SK-N-SH (cell line): ENCODE measurements around the gene NHS. TPM values are rescaled to one million over a fixed set of nuclear protein-coding genes. Genes with fewer than 3 reads are reported as not detected.
A peak's percentile ranks its signal among the peaks of the same experiment; 100 is the strongest.

ENCODE experiments used
- CTCF ChIA-PET: fragments of 300-600, 350-600 bp; formaldehyde crosslinking; extraction: SDS; loops from one replicate; lab custom pipeline; 2021; lab: Yijun Ruan, JAX
- POLR2A ChIA-PET: fragments of 350-600 bp; sonication (Branson Sonifier 250); formaldehyde crosslinking; extraction: SDS; loops from one replicate; lab custom pipeline; 2020; ENCODE audit warnings: antibody characterized with exemption, inconsistent platforms; lab: Yijun Ruan, JAX
- DNase-seq: peaks from one replicate; pipeline ENCODE4 v3.0.0; 2012
- H2AFZ ChIP-seq: fragments of 200-600 bp; sonication (generic); 2 replicates; pipeline ENCODE4 v1.8.1; 2016; ENCODE audit warnings: antibody characterized with exemption, mild to moderate bottlenecking, low read depth
- H3F3A ChIP-seq: fragments of 200-600 bp; sonication (generic); replicated peaks from 2 replicates; pipeline ENCODE3; 2016; ENCODE audit warnings: antibody characterized with exemption, mild to moderate bottlenecking; ENCODE audit not compliant: insufficient read depth
- H3K27ac ChIP-seq, 2 experiments: fragments of 200-500 bp in 1 of 2; fragments of 200-600 bp in 1 of 2; sonication (Bioruptor generic) in 1 of 2; sonication (generic), shearing (Covaris generic) in 1 of 2; 2 replicates each; pipeline versions ENCODE4 v1.5.1 to v1.6.1; 2014 to 2016; ENCODE audit warnings: low read depth in 2 of 2, inconsistent platforms in 1 of 2, low read length in 1 of 2, mild to moderate bottlenecking in 1 of 2, mixed read lengths in 1 of 2
- H3K27me3 ChIP-seq: fragments of 200-600 bp; sonication (generic), shearing (Covaris generic); 2 replicates; pipeline ENCODE4 v1.6.1; 2016; ENCODE audit warnings: mixed run types; ENCODE audit not compliant: insufficient read depth
- H3K36me3 ChIP-seq, 2 experiments: fragments of 200-500 bp in 1 of 2; fragments of 200-600 bp in 1 of 2; sonication (Bioruptor generic) in 1 of 2; sonication (generic) in 1 of 2; replicated peaks in 1 of 2; 2 replicates each; pipeline versions ENCODE3 to v1.5.1; 2014 to 2016; ENCODE audit warnings: low read length in 1 of 2, mild to moderate bottlenecking in 1 of 2; ENCODE audit not compliant: insufficient read depth in 2 of 2, control insufficient read depth in 1 of 2
- H3K4me1 ChIP-seq, 2 experiments: fragments of 200-500 bp in 1 of 2; fragments of 200-600 bp in 1 of 2; sonication (Bioruptor generic) in 1 of 2; sonication (generic), shearing (Covaris generic) in 1 of 2; 2 replicates each; pipeline versions ENCODE4 v1.5.1 to v1.6.1; 2014 to 2016; ENCODE audit warnings: low read depth in 1 of 2, low read length in 1 of 2, mixed run types in 1 of 2; ENCODE audit not compliant: insufficient read depth in 2 of 2, control insufficient read depth in 1 of 2
- H3K4me2 ChIP-seq: fragments of 200-600 bp; sonication (generic), shearing (Covaris generic); 2 replicates; pipeline ENCODE4 v1.6.1; 2017; ENCODE audit warnings: mixed run types
- H3K4me3 ChIP-seq, 2 experiments: fragments of 200-500 bp in 1 of 2; fragments of 200-600 bp in 1 of 2; sonication (Bioruptor generic) in 1 of 2; sonication (generic), shearing (Covaris generic) in 1 of 2; 2 replicates each; pipeline versions ENCODE4 v1.5.1 to v1.8.1; 2014 to 2016; ENCODE audit warnings: low read depth in 2 of 2, inconsistent platforms in 1 of 2, low read length in 1 of 2, mild to moderate bottlenecking in 1 of 2, mixed read lengths in 1 of 2, moderate library complexity in 1 of 2
- H3K79me2 ChIP-seq: fragments of 200-600 bp; sonication (generic); 2 replicates; pipeline ENCODE4 v1.8.1; 2017; ENCODE audit warnings: mild to moderate bottlenecking; ENCODE audit not compliant: insufficient read depth
- H3K9ac ChIP-seq: fragments of 200-600 bp; sonication (generic); 2 replicates; pipeline ENCODE4 v1.6.1; 2017; ENCODE audit warnings: mixed run types
- H3K9me2 ChIP-seq: fragments of 200-600 bp; sonication (generic); 2 replicates; pipeline ENCODE4 v1.6.1; 2017; ENCODE audit warnings: mixed run types
- H3K9me3 ChIP-seq: fragments of 200-600 bp; sonication (generic); 2 replicates; pipeline ENCODE4 v1.6.1; 2017; ENCODE audit warnings: mixed run types, mild to moderate bottlenecking, moderate library complexity
- H4K20me1 ChIP-seq: fragments of 200-600 bp; sonication (generic); 2 replicates; pipeline ENCODE4 v1.6.1; 2017; ENCODE audit warnings: mild to moderate bottlenecking, mixed run types; ENCODE audit not compliant: insufficient read depth
- CHD2 ChIP-seq: fragments of 150-350 bp; IDR thresholded peaks from 2 replicates; pipeline ENCODE4 v1.6.1; 2018; ENCODE audit warnings: low read length; ENCODE audit not compliant: partially characterized antibody
- CTCF ChIP-seq: fragments of 200-600 bp; sonication (generic); IDR thresholded peaks from 2 replicates; pipeline ENCODE4 v1.6.1; 2017; ENCODE audit warnings: antibody characterized with exemption, mild to moderate bottlenecking, moderate library complexity
- ELF1 ChIP-seq: IDR thresholded peaks from 2 replicates; pipeline ENCODE4 v1.4.0; 2012
- FOXJ3 ChIP-seq: sonication (generic); formaldehyde crosslinking; IDR thresholded peaks from 2 replicates; pipeline ENCODE4 v1.5.1; 2020; ENCODE audit warnings: mild to moderate bottlenecking, missing genetic modification reagents
- GABPA ChIP-seq: IDR thresholded peaks from 2 replicates; pipeline ENCODE4 v1.4.0; 2012; ENCODE audit warnings: low read depth, mild to moderate bottlenecking
- GATA2 ChIP-seq: sonication (generic); formaldehyde crosslinking; IDR thresholded peaks from 2 replicates; pipeline ENCODE4 v1.5.0; 2020; ENCODE audit warnings: mild to moderate bottlenecking, missing genetic modification reagents
- MEF2A ChIP-seq: IDR thresholded peaks from 2 replicates; pipeline ENCODE4 v1.4.0; 2012; ENCODE audit warnings: low read depth, borderline replicate concordance
- MXI1 ChIP-seq: IDR thresholded peaks from 2 replicates; pipeline ENCODE4 v1.6.1; 2012; ENCODE audit warnings: mild to moderate bottlenecking, low read depth, low read length, improper control_type of control experiment
- RAD21 ChIP-seq: IDR thresholded peaks from 2 replicates; pipeline ENCODE4 v1.6.1; 2012; ENCODE audit warnings: mild to moderate bottlenecking, low read length
- RXRA ChIP-seq: IDR thresholded peaks from 2 replicates; pipeline ENCODE4 v1.4.0; 2012; ENCODE audit warnings: low read depth, mild to moderate bottlenecking, borderline replicate concordance
- SMC3 ChIP-seq: IDR thresholded peaks from 2 replicates; pipeline ENCODE4 v1.6.1; 2012; ENCODE audit warnings: low read depth, low read length, improper control_type of control experiment
- TAF1 ChIP-seq: IDR thresholded peaks from 2 replicates; pipeline ENCODE4 v1.6.1; 2012; ENCODE audit warnings: low read depth, mild to moderate bottlenecking, low read length, moderate library complexity, borderline replicate concordance
- TCF12 ChIP-seq: IDR thresholded peaks from 2 replicates; pipeline ENCODE4 v1.4.0; 2012
- WGBS: methylation state at CpG from one replicate; pipeline ENCODE4 v1.1.6; 2017; ENCODE audit warnings: low lambda C conversion rate; 5-methylcytosine and 5-hydroxymethylcytosine counted together
- polyA plus RNA-seq, 3 experiments: library from polyadenylated mRNA; depleted of rRNA; stranded (reverse); fragments of >200 nt; gene quantifications; 2 replicates each; pipeline ENCODE4 v1.2.3, GENCODE V29; 2012

Gene NHS
- polyA plus RNA-seq, 1 of the 3 experiments (the other 2 are of a cell fraction), result 1.0 TPM

- Histone ChIP-seq H3K27ac (no peak overlapping the region), H3K4me1 (no peaks in the 10 kb centered on the region), H3K36me3 (no peaks in the 10 kb centered on the region), H3K9me3 (no peaks in the 10 kb centered on the region), H3K4me2 (no peak overlapping the region), H3K79me2 (no peaks in the 10 kb centered on the region), H3K27me3 (no peaks in the 10 kb centered on the region), H3K9ac (no peak overlapping the region), H3F3A (no peaks in the 10 kb centered on the region), H3K9me2 (no peaks in the 10 kb centered on the region), H4K20me1 (no peaks in the 10 kb centered on the region), H3K4me3 (no peak overlapping the region), H2AFZ (no peak overlapping the region)
- TF ChIP-seq SMC3 (no peak), TAF1 (no peak), RXRA (no peak), GABPA (no peak), GATA2 (CRISPR knock-in tag) (no peak), TCF12 (no peak)
- 69% methylated on average over 14 of the region's 14 CpGs for WGBS
- POLR2A ChIA-PET, result no interaction called here
- no peak for DNase-seq
- CTCF ChIA-PET, result no interaction called here
These were observed 312.6 kb downstream of the NHS start for GRCh38 chrX:17687648-17688047.

- Histone ChIP-seq H3K4me2 (no peak overlapping the region), H3K27me3 (no peaks in the 10 kb centered on the region), H3K4me1 (peaks cover 0 to 3% of the 10 kb centered on the region in 2 experiments; a peak in 1 of 4 replicates), H2AFZ (no peak overlapping the region), H3K9ac (no peak overlapping the region), H3F3A (no peaks in the 10 kb centered on the region), H3K9me2 (no peaks in the 10 kb centered on the region), H3K4me3 (no peak overlapping the region), H3K79me2 (no peaks in the 10 kb centered on the region), H3K9me3 (no peaks in the 10 kb centered on the region), H3K36me3 (no peaks in the 10 kb centered on the region), H4K20me1 (no peaks in the 10 kb centered on the region), H3K27ac (no peak overlapping the region)
- 33% methylated on average over 4 of the region's 4 CpGs for WGBS
- ChIA-PET POLR2A (no interaction called here), CTCF (interaction anchor here (0.6 to 2.5 kb wide), 21 partner anchors 9 to 864 kb away, joined by 3 to 23 read pairs (median 3); no protein-coding TSS in a partner anchor)
- DNase-seq, result peak; percentile 61
- TF ChIP-seq ELF1, result no peak
- peak; percentile 88 for TF ChIP-seq RAD21
- TF ChIP-seq MEF2A, result no peak
- no peak for TF ChIP-seq FOXJ3 (CRISPR knock-in tag)
- 0 out of 2 replicates have a peak, but pooled peaks have one; percentile 16 for TF ChIP-seq MXI1
- TF ChIP-seq SMC3, result peak; percentile 81
- peak; percentile 9 for TF ChIP-seq CHD2
- peak; percentile 82 for TF ChIP-seq CTCF
- TF ChIP-seq, all 33 proteins: peak for 5
These were observed 315.0 kb downstream of the NHS start for GRCh38 chrX:17689971-17690409.
